Adrenal gland (tissue), 5 donors: ENCODE measurements around the gene ZBTB7C.

Experiments
- POLR2A ChIP-seq, 2 donors: fragments of 450-650 bp; IDR thresholded peaks; one replicate each; pipeline ENCODE4 v1.6.1; 2017; ENCODE audit warnings: antibody characterized with exemption in 2 of 2, mild to moderate bottlenecking in 2 of 2, moderate library complexity in 1 of 2
- TF ChIP-seq, protein P1 (sequence below), 6 experiments: fragments of 450-650 bp in 4 of 6; fragments of 200-600 bp in 2 of 6; sonication (generic) in 1 of 6; IDR thresholded peaks; 1 replicate in 5 of 6; 2 replicates in 1 of 6; pipeline versions ENCODE4 v1.5.1 to v1.8.0; 2016 to 2021; ENCODE audit warnings: antibody characterized with exemption in 6 of 6, mild to moderate bottlenecking in 2 of 6, moderate library complexity in 1 of 6
- donor health status: DM: no; HTN: no; CAD: no.

DNA sequence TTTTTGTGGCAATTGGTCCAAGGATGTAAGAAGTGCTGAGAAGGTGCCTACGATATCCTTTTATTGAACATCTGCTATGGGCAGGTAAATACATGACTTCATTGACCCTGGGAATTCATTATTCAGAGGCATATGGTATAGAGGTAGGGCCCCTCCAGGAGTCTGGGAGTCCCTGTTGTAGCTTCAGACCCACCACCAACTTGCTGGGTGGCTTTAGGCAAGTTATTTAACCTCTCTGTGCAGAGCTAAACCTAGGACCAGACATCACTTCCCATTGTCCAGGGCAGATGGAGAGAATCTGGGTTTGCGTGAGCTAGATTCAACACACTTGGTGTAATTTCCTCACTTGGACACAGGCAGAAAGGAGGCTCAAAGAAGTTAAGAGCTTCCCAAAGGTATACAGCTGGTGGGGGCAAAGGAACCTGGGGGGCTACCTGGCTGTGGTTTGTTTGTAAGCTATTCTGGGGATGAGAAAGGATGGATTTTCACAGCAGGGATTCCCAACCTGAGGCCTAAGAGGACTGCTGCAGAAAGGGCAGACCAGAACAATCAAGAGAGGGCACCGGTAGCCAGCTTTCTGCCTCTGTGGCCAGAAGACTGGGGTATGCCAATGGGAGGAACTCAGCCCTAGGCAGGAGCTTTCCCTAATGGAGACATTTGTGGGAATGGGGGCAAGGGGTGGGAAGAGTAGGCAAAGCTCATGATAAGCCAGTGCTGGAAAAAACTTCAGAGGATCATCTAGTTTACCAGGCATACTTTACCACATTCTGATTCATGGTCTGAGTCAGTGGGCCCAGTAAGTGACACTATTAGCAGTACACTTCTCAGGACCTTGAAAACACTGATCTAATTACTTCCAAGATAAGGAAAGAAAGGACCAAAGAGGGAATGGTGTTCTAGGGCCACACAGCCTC, 376.1 kb downstream of the ZBTB7C start:
- TF ChIP-seq, protein P1, sequence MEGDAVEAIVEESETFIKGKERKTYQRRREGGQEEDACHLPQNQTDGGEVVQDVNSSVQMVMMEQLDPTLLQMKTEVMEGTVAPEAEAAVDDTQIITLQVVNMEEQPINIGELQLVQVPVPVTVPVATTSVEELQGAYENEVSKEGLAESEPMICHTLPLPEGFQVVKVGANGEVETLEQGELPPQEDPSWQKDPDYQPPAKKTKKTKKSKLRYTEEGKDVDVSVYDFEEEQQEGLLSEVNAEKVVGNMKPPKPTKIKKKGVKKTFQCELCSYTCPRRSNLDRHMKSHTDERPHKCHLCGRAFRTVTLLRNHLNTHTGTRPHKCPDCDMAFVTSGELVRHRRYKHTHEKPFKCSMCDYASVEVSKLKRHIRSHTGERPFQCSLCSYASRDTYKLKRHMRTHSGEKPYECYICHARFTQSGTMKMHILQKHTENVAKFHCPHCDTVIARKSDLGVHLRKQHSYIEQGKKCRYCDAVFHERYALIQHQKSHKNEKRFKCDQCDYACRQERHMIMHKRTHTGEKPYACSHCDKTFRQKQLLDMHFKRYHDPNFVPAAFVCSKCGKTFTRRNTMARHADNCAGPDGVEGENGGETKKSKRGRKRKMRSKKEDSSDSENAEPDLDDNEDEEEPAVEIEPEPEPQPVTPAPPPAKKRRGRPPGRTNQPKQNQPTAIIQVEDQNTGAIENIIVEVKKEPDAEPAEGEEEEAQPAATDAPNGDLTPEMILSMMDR (IDR thresholded peaks at IDR 0.05) = no peak
- no peak for TF ChIP-seq POLR2A (IDR thresholded peaks at IDR 0.05)
